BE2C (cell line): ENCODE data around the gene RPL27A.

Source experiments
- DNase-seq: peaks from one replicate; pipeline ENCODE4 v3.0.0-alpha.2; 2020
- H3K27me3 ChIP-seq: fragments of 250-450 bp; sonication (Bioruptor Pico); 2 replicates; pipeline ENCODE4 v1.5.1; 2020; ENCODE audit warnings: mild to moderate bottlenecking
- H3K36me3 ChIP-seq: fragments of 250-450 bp; sonication (Bioruptor Pico); 2 replicates; pipeline ENCODE4 v1.5.1; 2020; ENCODE audit warnings: mild to moderate bottlenecking
- H3K4me1 ChIP-seq: fragments of 250-450 bp; sonication (Bioruptor Pico); 2 replicates; pipeline ENCODE4 v1.5.1; 2020
- H3K4me3 ChIP-seq: 2 replicates; pipeline ENCODE4 v1.5.1; 2011; ENCODE audit warnings: low read depth, low read length
- H3K9me3 ChIP-seq: fragments of 250-450 bp; sonication (Bioruptor Pico); 2 replicates; pipeline ENCODE4 v1.5.1; 2020
- CTCF ChIP-seq: IDR thresholded peaks from 2 replicates; pipeline ENCODE4 v1.5.1; 2012; ENCODE audit warnings: mild to moderate bottlenecking, low read depth, low read length

Gene RPL27A

DNA sequence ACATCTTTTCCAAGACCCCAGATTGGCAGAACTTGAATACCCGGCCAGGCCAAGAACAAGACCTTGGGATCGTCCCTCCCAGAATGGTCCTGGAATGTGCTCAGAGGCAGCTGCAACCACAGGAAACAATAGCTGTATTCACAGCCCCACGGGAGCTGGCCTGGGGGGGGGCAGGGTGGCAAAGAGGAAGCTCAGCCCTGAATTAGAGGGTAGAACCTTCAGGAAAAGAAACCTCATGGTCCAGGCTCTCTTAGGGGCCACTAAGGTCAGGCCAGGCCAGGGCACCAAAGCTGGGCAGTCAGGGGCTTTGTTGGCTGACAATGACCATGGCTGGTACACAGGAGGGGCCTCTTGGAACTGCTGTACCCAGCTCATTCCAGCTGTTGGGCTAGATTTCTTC lies 17.3 kb downstream of the RPL27A start:
- no peak for DNase-seq
- TF ChIP-seq CTCF: no peak
- H3K4me1 ChIP-seq: no peaks in the 10 kb centered on the region
- no peaks in the 10 kb centered on the region for H3K27me3 ChIP-seq
- H3K9me3 ChIP-seq: no peaks in the 10 kb centered on the region
- no peak overlapping the region for H3K4me3 ChIP-seq
- no peaks in the 10 kb centered on the region; the same call in none of the 2 replicates for H3K36me3 ChIP-seq

DNA sequence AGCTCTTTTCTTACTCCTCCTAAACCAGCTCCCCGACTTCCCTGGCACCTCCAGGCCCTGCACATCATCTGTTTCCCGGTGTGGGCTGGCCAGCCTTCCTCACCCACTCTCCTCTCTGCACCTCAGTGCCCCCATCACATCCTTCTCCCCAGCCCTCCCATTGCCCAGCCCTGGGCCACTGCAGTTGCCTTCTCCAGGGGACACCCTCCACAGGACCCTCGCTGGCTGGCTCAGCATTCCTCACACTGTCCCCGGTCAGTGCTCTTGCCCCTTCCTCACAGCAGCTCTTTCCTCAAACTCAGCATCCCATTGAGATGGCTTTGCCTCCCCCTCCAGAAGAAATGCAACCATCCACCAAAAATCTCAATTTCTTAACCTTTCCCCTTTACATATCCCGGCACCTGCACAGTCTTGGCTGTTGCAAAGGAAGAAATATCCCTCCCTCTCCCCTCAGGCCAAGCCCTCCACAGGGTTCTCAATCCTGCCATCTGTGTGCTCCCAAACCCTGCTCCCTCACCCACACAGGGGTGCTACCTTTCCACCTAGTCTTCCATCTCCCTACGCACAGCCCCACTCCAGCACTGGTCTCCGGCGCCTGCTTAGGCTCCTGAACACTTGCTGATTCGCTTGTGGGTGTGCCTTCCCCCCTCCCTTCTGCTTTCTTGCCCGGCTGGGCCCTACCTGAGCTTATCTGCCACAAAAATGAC lies 19.5 kb downstream of the RPL27A start:
- no peaks in the 10 kb centered on the region for H3K4me1 ChIP-seq
- H3K9me3 ChIP-seq: no peaks in the 10 kb centered on the region
- no peak for DNase-seq
- H3K36me3 ChIP-seq: no peaks in the 10 kb centered on the region; the same call in 1 of the 2 replicates
- no peaks in the 10 kb centered on the region for H3K27me3 ChIP-seq
- TF ChIP-seq CTCF: no peak
- H3K4me3 ChIP-seq: no peak overlapping the region

DNA sequence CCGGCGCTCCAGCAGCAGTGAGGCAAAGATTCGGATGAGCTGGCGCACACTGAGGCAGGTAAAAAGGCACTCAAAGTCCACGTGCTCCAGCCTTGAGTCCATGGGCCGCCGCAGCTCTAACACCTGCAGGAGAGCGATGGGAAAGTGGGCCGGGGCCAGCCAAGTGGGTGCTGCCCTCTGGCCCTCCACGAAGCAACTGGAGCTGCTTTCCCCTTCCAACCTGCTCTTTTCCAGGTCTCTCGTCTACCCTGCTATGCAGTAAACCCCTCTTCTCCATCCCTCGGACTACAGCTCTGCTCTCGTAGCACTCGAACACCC lies 20.0 kb downstream of the RPL27A start:
- Histone ChIP-seq H3K4me3 (no peak overlapping the region), H3K36me3 (no peaks in the 10 kb centered on the region), H3K4me1 (no peaks in the 10 kb centered on the region), H3K27me3 (no peaks in the 10 kb centered on the region), H3K9me3 (no peaks in the 10 kb centered on the region)
- TF ChIP-seq CTCF: no peak
- no peak for DNase-seq

- Histone ChIP-seq H3K4me3 (no peak overlapping the region), H3K27me3 (no peaks in the 10 kb centered on the region), H3K4me1 (no peaks in the 10 kb centered on the region; the same call in 1 of the 2 replicates), H3K9me3 (no peaks in the 10 kb centered on the region), H3K36me3 (no peaks in the 10 kb centered on the region)
- DNase-seq: no peak
- TF ChIP-seq CTCF: no peak
These were observed 21.5 kb downstream of the RPL27A start for GRCh38 chr11:8704136-8704535.

DNA sequence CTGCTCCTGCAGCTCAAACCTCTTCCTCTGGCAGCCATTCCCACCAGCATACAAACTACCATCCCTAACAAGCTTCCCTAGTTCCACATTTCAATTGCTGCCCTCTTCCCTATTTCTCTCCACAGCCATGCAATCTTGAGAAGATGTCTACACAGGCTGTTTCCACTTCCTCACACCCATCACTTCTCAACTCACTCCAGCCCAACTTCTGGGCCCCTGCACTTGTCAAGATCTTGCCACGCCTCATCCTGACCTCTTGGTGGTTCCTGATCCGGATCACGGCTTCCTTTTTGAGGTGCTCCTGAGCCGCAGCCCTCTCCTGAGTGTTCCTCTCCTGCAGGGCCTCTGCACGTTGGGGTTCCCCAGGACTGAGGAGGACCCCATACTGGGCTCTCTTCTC lies 22.6 kb downstream of the RPL27A start:
- DNase-seq: no peak
- Histone ChIP-seq H3K9me3 (no peaks in the 10 kb centered on the region), H3K36me3 (no peaks in the 10 kb centered on the region), H3K27me3 (no peaks in the 10 kb centered on the region), H3K4me1 (peaks cover 4% of the 10 kb centered on the region), H3K4me3 (no peak overlapping the region)
- TF ChIP-seq CTCF: no peak

GRCh38 chr11:8706673-8707432 lies 24.3 kb downstream of the RPL27A start:
- no peak for DNase-seq
- Histone ChIP-seq H3K27me3 (no peaks in the 10 kb centered on the region), H3K4me3 (no peak overlapping the region), H3K9me3 (no peaks in the 10 kb centered on the region), H3K4me1 (peaks cover 4% of the 10 kb centered on the region), H3K36me3 (no peaks in the 10 kb centered on the region)
- TF ChIP-seq CTCF: no peak
